Epidermal melanocyte (primary cell): ENCODE measurements around the gene WDR53.
"Not testable (repeated sequence)": the region's sequence is repeated elsewhere in the genome, so short reads cannot be mapped to it uniquely, and the experiment has no call there.

Source experiments
- DNase-seq: peaks from one replicate; pipeline ENCODE4 v3.0.0; 2011; ENCODE audit warnings: low spot score; ENCODE audit not compliant: insufficient read length

Gene WDR53

GRCh38 chr3:196568246-196569002, at the start of gene WDR53, which contains the start of gene FBXO45:
TSS of gene WDR53 (minus strand) at chr3:196568554. CDS start at chr3:196561475, 7,079 bp downstream.
TSS of gene FBXO45 (plus strand) at chr3:196568660. CDS start at chr3:196568985, 325 bp downstream.
- DNase-seq, result peak; percentile 96

- DNase-seq, result no peak
Observed at GRCh38 chr3:196617256-196617655, 48.9 kb upstream of the WDR53 start.

GRCh38 chr3:196615234-196615633, 46.9 kb upstream of the WDR53 start:
- not testable (repeated sequence) for DNase-seq

- no peak for DNase-seq
Observed at GRCh38 chr3:196611761-196612483, 43.6 kb upstream of the WDR53 start.

- no peak for DNase-seq
Observed at GRCh38 chr3:196609805-196610515, 41.6 kb upstream of the WDR53 start.

- peak; percentile 74 for DNase-seq
Observed at GRCh38 chr3:196609343-196609775, 41.0 kb upstream of the WDR53 start.

- DNase-seq, result no peak
Observed at GRCh38 chr3:196608693-196609092, 40.3 kb upstream of the WDR53 start.

- no peak for DNase-seq
Observed at GRCh38 chr3:196604548-196604947, 36.2 kb upstream of the WDR53 start.

GRCh38 chr3:196603683-196604082, 35.3 kb upstream of the WDR53 start:
- DNase-seq, result no peak

- DNase-seq, result no peak
Observed at GRCh38 chr3:196602673-196603072, 34.3 kb upstream of the WDR53 start.

GRCh38 chr3:196600359-196600758, 32.0 kb upstream of the WDR53 start:
- no peak for DNase-seq

- DNase-seq, result no peak
Observed at GRCh38 chr3:196599734-196600128, 31.4 kb upstream of the WDR53 start.

- not testable (repeated sequence) for DNase-seq
Observed at GRCh38 chr3:196597971-196598733, 29.8 kb upstream of the WDR53 start.

GRCh38 chr3:196596355-196596754, 28.0 kb upstream of the WDR53 start:
- DNase-seq, result no peak

GRCh38 chr3:196590279-196590678, 21.9 kb upstream of the WDR53 start:
- no peak for DNase-seq

- DNase-seq, result no peak
Observed at GRCh38 chr3:196585044-196585757, 16.8 kb upstream of the WDR53 start.

GRCh38 chr3:196572389-196572788, 4.0 kb upstream of the WDR53 start:
- no peak for DNase-seq

GRCh38 chr3:196570332-196570731, 2.0 kb upstream of the WDR53 start:
- DNase-seq, result not testable (repeated sequence)

GRCh38 chr3:196569003-196569516, 706 bp upstream of the WDR53 start:
- DNase-seq, result no peak

GRCh38 chr3:196563721-196564225, 4.6 kb downstream of the WDR53 start:
- no peak for DNase-seq
